HG02571 (cell line): ENCODE measurements around the gene SSC5D.

Experiments
- ATAC-seq: cut with Tn5 transposase; IDR thresholded peaks from one replicate; pipeline ENCODE4 v1.9.1; 2021; ENCODE audit warnings: mild to moderate bottlenecking, moderate library complexity; ENCODE audit not compliant: unreplicated experiment

The SSC5D gene

GRCh38 chr19:55535173-55535964 lies 47.1 kb downstream of the SSC5D start:
- ATAC-seq, result no peak

- ATAC-seq, result no peak
Observed at GRCh38 chr19:55535965-55536350, 47.7 kb downstream of the SSC5D start.

- no peak for ATAC-seq
Observed at GRCh38 chr19:55536366-55536765, 48.1 kb downstream of the SSC5D start.

- no peak for ATAC-seq
Observed at GRCh38 chr19:55536951-55537740, 48.9 kb downstream of the SSC5D start, which contains the start of gene SBK2. SBK2 (minus strand) TSS chr19:55537133; CDS start chr19:55536294, 839 bp downstream.

- no peak for ATAC-seq
Observed at GRCh38 chr19:55537741-55538111, 49.5 kb downstream of the SSC5D start.

GRCh38 chr19:55538132-55538531 lies 49.9 kb downstream of the SSC5D start:
- no peak for ATAC-seq

GRCh38 chr19:55539090-55539984 lies 51.1 kb downstream of the SSC5D start:
- ATAC-seq, result no peak

- no peak for ATAC-seq
Observed at GRCh38 chr19:55540619-55541018, 52.4 kb downstream of the SSC5D start.

GRCh38 chr19:55541091-55541490 lies 52.9 kb downstream of the SSC5D start:
- ATAC-seq, result no peak

- no peak for ATAC-seq
Observed at GRCh38 chr19:55542292-55542855, 54.1 kb downstream of the SSC5D start.

GRCh38 chr19:55543567-55543966 lies 55.3 kb downstream of the SSC5D start:
- no peak for ATAC-seq

- ATAC-seq, result no peak
Observed at GRCh38 chr19:55544014-55544413, 55.8 kb downstream of the SSC5D start.

GRCh38 chr19:55544776-55545439 lies 56.7 kb downstream of the SSC5D start:
- no peak for ATAC-seq

- no peak for ATAC-seq
Observed at GRCh38 chr19:55545443-55545842, 57.2 kb downstream of the SSC5D start, which contains the start of gene SBK3. SBK3 (minus strand) TSS chr19:55545543; CDS start chr19:55545543, 0 bp downstream.

GRCh38 chr19:55546011-55546410 lies 57.8 kb downstream of the SSC5D start:
- no peak for ATAC-seq

- no peak for ATAC-seq
Observed at GRCh38 chr19:55546822-55547614, 58.8 kb downstream of the SSC5D start.

GRCh38 chr19:55549500-55550320 lies 61.5 kb downstream of the SSC5D start:
- ATAC-seq, result no peak

- no peak for ATAC-seq
Observed at GRCh38 chr19:55550321-55550650, 62.0 kb downstream of the SSC5D start.

GRCh38 chr19:55552206-55552605 lies 64.0 kb downstream of the SSC5D start:
- no peak for ATAC-seq
